ENCODE data around the gene LRRFIP1. TPM values are rescaled to one million over a fixed set of nuclear protein-coding genes. Genes with fewer than 3 reads are reported as not detected.
A peak's percentile ranks its signal among the peaks of the same experiment; 100 is the strongest.

The LRRFIP1 gene
- total RNA-seq, 1 donor from 2014 or later: 133 TPM

DNA sequence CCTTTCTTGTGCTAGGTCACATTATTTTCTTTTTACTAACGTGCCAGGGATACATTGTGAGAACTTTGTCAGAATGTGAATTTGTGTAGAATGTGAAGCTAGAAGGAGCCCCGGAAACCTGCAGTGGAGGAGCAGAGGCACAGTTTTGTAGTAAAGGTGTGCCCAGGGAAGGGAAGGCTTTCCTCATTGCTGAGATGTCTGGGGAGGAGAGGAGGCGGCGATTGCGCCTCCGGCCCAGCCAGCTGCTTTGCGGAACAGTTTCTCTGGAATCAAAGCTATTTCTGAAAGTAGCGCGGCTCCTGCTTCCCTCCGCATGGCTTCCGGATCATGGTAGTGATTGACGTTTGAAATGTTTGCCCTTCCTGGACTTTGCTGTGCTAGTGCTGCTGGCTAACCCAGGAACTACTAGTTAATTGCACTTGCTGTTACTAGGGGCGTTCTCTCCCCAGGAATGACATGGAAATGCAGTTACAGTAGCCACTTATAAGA lies 88.1 kb downstream of the LRRFIP1 start:
- H3K4me1 ChIP-seq: peaks cover 8 to 29% of the 10 kb centered on the region in 2 donors
- H3K9me3 ChIP-seq: no peaks in the 10 kb centered on the region
- peak overlapping the region in 1 of 2 donors; percentile 52 for H3K4me3 ChIP-seq
- peak overlapping the region; percentile 54 to 72 for H3K27ac ChIP-seq
- peaks cover 15 to 35% of the 10 kb centered on the region in 2 donors for H3K36me3 ChIP-seq
- intact Hi-C loops (cut with DNase I): loop anchor here (2.0 kb wide), 1 partner anchor 23 kb away; no protein-coding TSS in a partner anchor
- no peaks in the 10 kb centered on the region for H3K27me3 ChIP-seq
- TF ChIP-seq, protein P1, sequence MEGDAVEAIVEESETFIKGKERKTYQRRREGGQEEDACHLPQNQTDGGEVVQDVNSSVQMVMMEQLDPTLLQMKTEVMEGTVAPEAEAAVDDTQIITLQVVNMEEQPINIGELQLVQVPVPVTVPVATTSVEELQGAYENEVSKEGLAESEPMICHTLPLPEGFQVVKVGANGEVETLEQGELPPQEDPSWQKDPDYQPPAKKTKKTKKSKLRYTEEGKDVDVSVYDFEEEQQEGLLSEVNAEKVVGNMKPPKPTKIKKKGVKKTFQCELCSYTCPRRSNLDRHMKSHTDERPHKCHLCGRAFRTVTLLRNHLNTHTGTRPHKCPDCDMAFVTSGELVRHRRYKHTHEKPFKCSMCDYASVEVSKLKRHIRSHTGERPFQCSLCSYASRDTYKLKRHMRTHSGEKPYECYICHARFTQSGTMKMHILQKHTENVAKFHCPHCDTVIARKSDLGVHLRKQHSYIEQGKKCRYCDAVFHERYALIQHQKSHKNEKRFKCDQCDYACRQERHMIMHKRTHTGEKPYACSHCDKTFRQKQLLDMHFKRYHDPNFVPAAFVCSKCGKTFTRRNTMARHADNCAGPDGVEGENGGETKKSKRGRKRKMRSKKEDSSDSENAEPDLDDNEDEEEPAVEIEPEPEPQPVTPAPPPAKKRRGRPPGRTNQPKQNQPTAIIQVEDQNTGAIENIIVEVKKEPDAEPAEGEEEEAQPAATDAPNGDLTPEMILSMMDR (IDR thresholded peaks at IDR 0.05): no peak
- no peak for DNase-seq (ENCODE audit: low spot score in 2 of 2)

DNA sequence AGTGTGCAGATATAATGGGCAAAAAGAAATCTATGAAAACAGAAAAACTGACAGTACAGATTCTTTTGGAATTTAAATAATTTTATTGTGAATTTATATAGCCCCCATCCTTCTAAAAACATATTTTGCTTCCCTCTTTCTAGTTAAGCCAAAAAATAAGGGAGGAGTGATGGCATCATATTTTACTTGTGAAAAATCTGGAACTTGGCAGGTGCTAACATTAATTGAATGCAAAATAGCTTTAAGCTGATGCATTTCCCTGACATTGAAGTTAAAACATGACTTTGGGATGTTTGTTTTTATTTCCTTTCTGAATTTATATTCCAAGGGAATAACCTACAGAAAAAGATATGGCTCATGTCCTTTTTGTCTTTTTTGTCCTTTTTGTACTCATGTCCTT lies 88.6 kb downstream of the LRRFIP1 start:
- Histone ChIP-seq H3K27me3 (no peaks in the 10 kb centered on the region), H3K9me3 (no peaks in the 10 kb centered on the region), H3K36me3 (peaks cover 16 to 30% of the 10 kb centered on the region in 2 donors), H3K27ac (peak overlapping the region; percentile 54 to 72), H3K4me1 (peaks cover 8 to 29% of the 10 kb centered on the region in 2 donors), H3K4me3 (peak overlapping the region in 1 of 2 donors; percentile 52)
- no peak for DNase-seq (ENCODE audit: low spot score in 2 of 2)
- TF ChIP-seq, protein P1 (IDR thresholded peaks at IDR 0.05): no peak
- intact Hi-C loops (cut with DNase I): no loop called here

DNA sequence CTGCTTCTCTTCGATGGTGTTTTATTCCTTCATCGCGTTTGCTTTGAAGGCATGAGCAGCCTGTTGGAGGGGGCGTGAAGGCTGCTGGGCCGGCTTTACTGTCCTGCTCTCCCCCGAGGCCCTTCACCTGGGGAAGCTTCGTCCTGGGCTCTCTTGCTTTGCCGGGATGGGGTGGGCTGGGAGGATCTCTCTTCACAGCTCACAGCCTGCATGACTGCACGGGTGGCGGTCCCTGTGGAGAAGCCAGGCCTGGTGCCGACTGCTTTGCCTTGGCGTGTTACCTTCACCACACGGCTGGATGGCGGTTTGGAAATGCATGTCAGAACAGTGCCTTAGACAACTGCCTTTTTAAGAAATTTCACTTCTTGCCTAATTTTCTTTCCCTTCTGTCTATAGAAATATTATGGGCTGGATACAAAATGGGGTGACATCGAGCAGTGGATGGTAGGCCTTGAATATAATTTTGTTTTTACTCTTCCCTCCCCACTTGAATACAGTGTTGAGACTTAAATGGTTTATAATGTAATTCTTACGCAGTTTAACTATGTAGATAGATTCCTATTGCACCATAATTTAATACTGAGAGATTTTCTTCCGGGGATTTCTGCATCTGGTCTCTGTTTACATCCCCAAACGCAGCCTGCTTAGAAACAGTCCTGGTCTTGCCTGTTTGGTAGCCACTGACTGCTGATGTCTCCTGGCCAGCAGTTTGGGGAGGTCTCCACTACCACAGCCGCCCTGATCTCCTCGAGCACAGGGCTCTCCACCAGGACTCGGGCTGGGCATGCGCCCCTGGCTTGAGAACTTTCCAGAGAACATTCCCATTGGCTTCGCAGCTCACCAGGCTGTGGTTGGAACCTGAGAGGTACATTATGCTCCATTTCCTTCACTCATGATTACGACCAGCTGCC lies 90.2 kb downstream of the LRRFIP1 start:
- Histone ChIP-seq H3K4me1 (peaks cover 8 to 29% of the 10 kb centered on the region in 2 donors), H3K36me3 (peaks cover 12 to 18% of the 10 kb centered on the region in 2 donors), H3K27ac (peak overlapping the region; percentile 54 to 72), H3K4me3 (no peak overlapping the region), H3K27me3 (no peaks in the 10 kb centered on the region), H3K9me3 (no peaks in the 10 kb centered on the region)
- peak in 1 of 2 donors; percentile 58 for DNase-seq (ENCODE audit: low spot score in 2 of 2)
- TF ChIP-seq, protein P1 (IDR thresholded peaks at IDR 0.05): no peak
- intact Hi-C loops (cut with DNase I): no loop called here

DNA sequence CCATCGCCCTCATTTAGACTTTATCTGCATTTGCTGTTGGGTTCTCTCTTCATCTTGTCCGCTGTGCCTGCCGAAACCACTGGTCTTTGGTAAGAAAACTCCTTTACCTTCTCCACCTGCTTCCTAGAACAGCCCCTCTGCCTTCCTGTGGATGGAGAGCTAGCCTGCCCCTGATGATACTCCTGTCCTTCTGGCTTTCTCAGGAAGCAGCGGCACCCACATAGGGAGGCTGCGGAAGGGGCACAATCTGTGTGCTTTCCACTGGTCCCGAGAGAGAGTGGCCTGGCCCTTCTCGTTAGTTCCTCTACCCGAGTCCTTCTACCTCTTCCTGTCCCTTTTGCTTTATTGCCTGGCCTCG lies 90.9 kb downstream of the LRRFIP1 start:
- no peaks in the 10 kb centered on the region for H3K27me3 ChIP-seq
- TF ChIP-seq, protein P1 (IDR thresholded peaks at IDR 0.05): no peak
- intact Hi-C loops (cut with DNase I): no loop called here
- H3K9me3 ChIP-seq: no peaks in the 10 kb centered on the region
- peaks cover 12 to 19% of the 10 kb centered on the region in 2 donors for H3K36me3 ChIP-seq
- no peak for DNase-seq (ENCODE audit: low spot score in 2 of 2)
- no peak overlapping the region for H3K4me3 ChIP-seq
- peaks cover 8 to 29% of the 10 kb centered on the region in 2 donors for H3K4me1 ChIP-seq
- no peak overlapping the region for H3K27ac ChIP-seq

DNA sequence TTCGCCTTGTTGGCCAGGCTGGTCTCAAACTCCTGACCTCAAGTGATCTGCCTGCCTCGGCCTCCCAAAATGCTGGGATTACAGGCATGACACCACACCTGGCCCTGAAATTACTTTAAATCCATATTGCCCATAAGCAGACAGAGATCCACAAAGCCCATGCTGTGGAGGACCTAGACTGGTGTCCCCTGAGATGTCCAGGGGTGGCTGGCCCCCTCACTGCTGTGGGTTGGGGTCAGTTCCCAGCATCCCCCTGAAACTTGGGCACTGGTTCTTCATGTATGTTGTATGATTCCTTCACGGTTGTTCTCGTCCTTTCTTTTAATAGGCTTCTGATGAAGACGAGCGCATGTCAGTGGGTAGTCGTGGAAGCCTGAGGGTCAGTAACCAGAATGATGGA lies 93.1 kb downstream of the LRRFIP1 start:
- Histone ChIP-seq H3K36me3 (peaks cover 14 to 19% of the 10 kb centered on the region in 2 donors), H3K4me3 (no peak overlapping the region), H3K9me3 (no peaks in the 10 kb centered on the region), H3K4me1 (peaks cover 3 to 26% of the 10 kb centered on the region in 2 donors), H3K27ac (no peak overlapping the region), H3K27me3 (no peaks in the 10 kb centered on the region)
- intact Hi-C loops (cut with DNase I): no loop called here
- TF ChIP-seq, protein P1 (IDR thresholded peaks at IDR 0.05): no peak
- peak in 1 of 2 donors; percentile 49 for DNase-seq (ENCODE audit: low spot score in 2 of 2)

Data from ascending aorta (tissue), 2 donors.